GM12864 (cell line): ENCODE measurements around the gene VCPKMT.

Experiments
- DNase-seq: peaks from one replicate; pipeline ENCODE4 v3.0.0-alpha.2; 2011; ENCODE audit warnings: low read depth
- H3K4me3 ChIP-seq: 2 replicates; pipeline ENCODE4 v1.5.1; 2011; ENCODE audit warnings: mild to moderate bottlenecking, low read depth, low read length, control low read depth
- CTCF ChIP-seq: IDR thresholded peaks from 2 replicates; pipeline ENCODE4 v1.5.1; 2011; ENCODE audit warnings: low read depth, mild to moderate bottlenecking, moderate library complexity, low read length, control low read depth, inconsistent platforms; ENCODE audit errors: missing control alignments

Gene VCPKMT

GRCh38 chr14:50068496-50068895 lies 47.9 kb downstream of the VCPKMT start:
- no peak for DNase-seq
- TF ChIP-seq CTCF = no peak
- no peak overlapping the region for H3K4me3 ChIP-seq

GRCh38 chr14:50067723-50068495 lies 48.5 kb downstream of the VCPKMT start:
- TF ChIP-seq CTCF = no peak
- no peak for DNase-seq
- no peak overlapping the region for H3K4me3 ChIP-seq

GRCh38 chr14:50065583-50065982 lies 50.8 kb downstream of the VCPKMT start:
- DNase-seq = no peak
- no peak overlapping the region for H3K4me3 ChIP-seq
- TF ChIP-seq CTCF = no peak

GRCh38 chr14:50064993-50065392 lies 51.4 kb downstream of the VCPKMT start:
- DNase-seq = peak; percentile 97
- TF ChIP-seq CTCF = no peak
- H3K4me3 ChIP-seq = no peak overlapping the region

- H3K4me3 ChIP-seq = no peak overlapping the region
- no peak for DNase-seq
- TF ChIP-seq CTCF = no peak
Observed at GRCh38 chr14:50063876-50064420, 52.4 kb downstream of the VCPKMT start.

- TF ChIP-seq CTCF = no peak
- DNase-seq = no peak
- H3K4me3 ChIP-seq = peak overlapping the region; percentile 49
Observed at GRCh38 chr14:50062438-50063085, 53.8 kb downstream of the VCPKMT start.
